PC-9 (cell line): Measurements from ENCODE around the gene MPEG1. TPM values are rescaled to one million over a fixed set of nuclear protein-coding genes. Genes with fewer than 3 reads are reported as not detected.
A peak's percentile ranks its signal among the peaks of the same experiment; 100 is the strongest.

ENCODE experiments used
- BruUV-seq: library from RNA; stranded (reverse); fragments of 400-500 nt; replicated peaks from 2 replicates; lab custom pipeline; 2021; lab: Mats Ljungman, UMichigan
- CTCF ChIA-PET: fragments of 300-600 bp; sonication (Branson Sonifier 250); formaldehyde crosslinking; loops from one replicate; lab custom pipeline; 2022; ENCODE audit warnings: antibody characterized with exemption; lab: Charles Lee
- POLR2A ChIA-PET: fragments of 300-600 bp; sonication (Branson Sonifier 250); formaldehyde crosslinking; loops from one replicate; lab custom pipeline; 2022; ENCODE audit warnings: antibody characterized with exemption; ENCODE audit not compliant: unreplicated experiment; lab: Charles Lee
- DNase-seq, 2 experiments: peaks; one replicate each; pipeline versions ENCODE4 v3.0.0 to v3.0.0-alpha.2; 2015 to 2022; ENCODE audit warnings: mixed read lengths in 1 of 2
- H2AFZ ChIP-seq: fragments of 200-600 bp; sonication (generic); 2 replicates; pipeline ENCODE4 v1.8.1; 2017; ENCODE audit warnings: antibody characterized with exemption
- H3F3A ChIP-seq: fragments of 200-600 bp; sonication (generic); 2 replicates; pipeline ENCODE4 v1.8.1; 2017; ENCODE audit warnings: antibody characterized with exemption, mild to moderate bottlenecking, low read depth; ENCODE audit not compliant: insufficient read depth
- H3K27ac ChIP-seq: fragments of 200-600 bp; sonication (generic); 2 replicates; pipeline ENCODE4 v1.6.1; 2016; ENCODE audit warnings: mixed run types
- H3K27me3 ChIP-seq: fragments of 200-600 bp; sonication (generic); 2 replicates; pipeline ENCODE4 v1.6.1; 2016; ENCODE audit warnings: low read depth, mixed run types; ENCODE audit not compliant: insufficient read depth
- H3K36me3 ChIP-seq: fragments of 200-600 bp; sonication (generic); 2 replicates; pipeline ENCODE4 v1.6.1; 2016; ENCODE audit warnings: low read depth, mixed run types
- H3K4me1 ChIP-seq: fragments of 200-600 bp; sonication (generic); replicated peaks from 2 replicates; pipeline ENCODE4 v1.6.1; 2016; ENCODE audit warnings: mixed run types; ENCODE audit not compliant: insufficient read depth
- H3K4me2 ChIP-seq: fragments of 200-600 bp; sonication (generic); 2 replicates; pipeline ENCODE4 v1.6.1; 2017; ENCODE audit warnings: mixed run types
- H3K4me3 ChIP-seq: fragments of 200-600 bp; sonication (generic); 2 replicates; pipeline ENCODE4 v1.6.1; 2016; ENCODE audit warnings: mixed run types
- H3K79me2 ChIP-seq: fragments of 200-600 bp; sonication (generic); 2 replicates; pipeline ENCODE4 v1.6.1; 2017; ENCODE audit warnings: low read depth, mixed run types
- H3K9me2 ChIP-seq: fragments of 200-600 bp; sonication (generic); 2 replicates; pipeline ENCODE4 v1.8.1; 2017; ENCODE audit warnings: mild to moderate bottlenecking; ENCODE audit not compliant: insufficient read depth
- H3K9me3 ChIP-seq: fragments of 200-600 bp; sonication (generic); 2 replicates; pipeline ENCODE4 v1.8.1; 2016; ENCODE audit warnings: low read depth; ENCODE audit not compliant: insufficient read depth
- H4K20me1 ChIP-seq: fragments of 200-600 bp; sonication (generic); 2 replicates; pipeline ENCODE4 v1.8.1; 2017; ENCODE audit not compliant: insufficient read depth
- EZH2 ChIP-seq: fragments of 200-600 bp; sonication (generic); IDR thresholded peaks from 2 replicates; pipeline ENCODE4 v1.8.0; 2017; ENCODE audit warnings: antibody characterized with exemption, low read depth
- intact Hi-C: fragments of 100-400 bp; cut with micrococcal nuclease; formaldehyde crosslinking; loops from one replicate; pipeline ENCODE4 v1.10.0; 2022; ENCODE audit not compliant: unreplicated experiment
- total RNA-seq: library from RNA; stranded (reverse); gene quantifications from 2 replicates; pipeline ENCODE4 v1.2.3, GENCODE V29; 2021
- TF ChIP-seq, protein P1 (sequence below): fragments of 200-600 bp; sonication (generic); conservative IDR thresholded peaks from 2 replicates; pipeline ENCODE4 v1.6.1; 2017; ENCODE audit warnings: mixed run types, antibody characterized with exemption, mild to moderate bottlenecking, moderate library complexity

The MPEG1 gene
- total RNA-seq, 1 experiment from 2014 or later, result not detected

DNA sequence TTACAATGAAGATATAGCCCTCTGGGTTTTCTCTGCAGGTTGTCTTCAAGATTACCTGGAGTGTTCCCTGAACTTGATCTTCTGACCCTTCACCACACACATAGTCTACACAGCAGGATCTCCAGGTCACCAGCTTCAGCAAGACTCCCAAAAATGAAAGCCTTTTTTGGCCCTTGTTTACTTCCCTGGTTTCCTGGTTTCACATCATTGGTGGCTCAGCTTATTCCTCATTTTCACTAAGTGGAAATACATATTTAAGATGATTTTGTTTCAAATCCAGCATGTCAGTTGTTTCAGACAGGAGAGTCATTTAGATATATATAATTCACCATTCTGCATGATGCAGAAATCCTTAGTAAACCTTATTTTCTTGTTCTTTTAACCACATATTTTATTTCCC is 41.6 kb upstream of the MPEG1 start:
- H3K27me3 ChIP-seq, result no peaks in the 10 kb centered on the region
- BruUV-seq, result no TSS peak
- DNase-seq, result peak in 1 of 2 experiments; percentile 10
- no peak overlapping the region for H3K4me2 ChIP-seq
- H3K4me1 ChIP-seq, result peaks cover 17% of the 10 kb centered on the region
- no peaks in the 10 kb centered on the region for H4K20me1 ChIP-seq
- H3K4me3 ChIP-seq, result no peak overlapping the region
- H3K79me2 ChIP-seq, result no peaks in the 10 kb centered on the region
- peaks cover 3% of the 10 kb centered on the region; the same call in 1 of the 2 replicates for H3F3A ChIP-seq
- H2AFZ ChIP-seq, result no peak overlapping the region
- no peak overlapping the region for H3K27ac ChIP-seq
- CTCF ChIA-PET, result no interaction called here
- H3K36me3 ChIP-seq, result no peaks in the 10 kb centered on the region
- H3K9me3 ChIP-seq, result no peaks in the 10 kb centered on the region
- intact Hi-C loops, result no loop called here
- no peaks in the 10 kb centered on the region for H3K9me2 ChIP-seq
- no peak for TF ChIP-seq EZH2
- TF ChIP-seq, protein P1, sequence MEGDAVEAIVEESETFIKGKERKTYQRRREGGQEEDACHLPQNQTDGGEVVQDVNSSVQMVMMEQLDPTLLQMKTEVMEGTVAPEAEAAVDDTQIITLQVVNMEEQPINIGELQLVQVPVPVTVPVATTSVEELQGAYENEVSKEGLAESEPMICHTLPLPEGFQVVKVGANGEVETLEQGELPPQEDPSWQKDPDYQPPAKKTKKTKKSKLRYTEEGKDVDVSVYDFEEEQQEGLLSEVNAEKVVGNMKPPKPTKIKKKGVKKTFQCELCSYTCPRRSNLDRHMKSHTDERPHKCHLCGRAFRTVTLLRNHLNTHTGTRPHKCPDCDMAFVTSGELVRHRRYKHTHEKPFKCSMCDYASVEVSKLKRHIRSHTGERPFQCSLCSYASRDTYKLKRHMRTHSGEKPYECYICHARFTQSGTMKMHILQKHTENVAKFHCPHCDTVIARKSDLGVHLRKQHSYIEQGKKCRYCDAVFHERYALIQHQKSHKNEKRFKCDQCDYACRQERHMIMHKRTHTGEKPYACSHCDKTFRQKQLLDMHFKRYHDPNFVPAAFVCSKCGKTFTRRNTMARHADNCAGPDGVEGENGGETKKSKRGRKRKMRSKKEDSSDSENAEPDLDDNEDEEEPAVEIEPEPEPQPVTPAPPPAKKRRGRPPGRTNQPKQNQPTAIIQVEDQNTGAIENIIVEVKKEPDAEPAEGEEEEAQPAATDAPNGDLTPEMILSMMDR, result no peak
- POLR2A ChIA-PET, result interaction anchor here (0.6 kb wide), 1 partner anchor 82 kb away, joined by 6 read pairs; the partner anchor contains the start of gene DTX4

DNA sequence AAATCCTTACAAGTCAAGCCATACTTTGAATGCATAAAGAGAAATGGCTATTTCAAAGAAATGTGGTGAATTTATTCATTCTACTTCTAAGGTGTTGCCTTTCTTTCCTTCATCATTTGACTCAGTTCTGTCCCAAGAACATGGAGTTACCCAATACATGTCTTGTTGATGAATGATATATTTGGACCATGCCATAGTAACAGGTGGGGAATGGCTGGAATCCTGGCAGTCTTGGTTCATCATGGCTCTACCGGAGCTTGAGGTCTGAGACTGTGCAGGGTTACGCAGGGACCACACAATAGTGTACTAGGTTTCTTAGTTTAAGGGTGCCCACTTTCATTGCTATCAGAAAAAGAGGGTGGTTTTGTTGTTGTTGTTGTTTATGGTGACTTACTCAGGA is 40.3 kb upstream of the MPEG1 start:
- no TSS peak for BruUV-seq
- ChIA-PET POLR2A (no interaction called here), CTCF (no interaction called here)
- Histone ChIP-seq H3K27ac (no peak overlapping the region), H3K4me3 (no peak overlapping the region), H3F3A (peaks cover 8% of the 10 kb centered on the region; the same call in 1 of the 2 replicates), H2AFZ (no peak overlapping the region), H3K4me1 (peaks cover 25% of the 10 kb centered on the region), H3K27me3 (no peaks in the 10 kb centered on the region), H3K36me3 (no peaks in the 10 kb centered on the region), H3K4me2 (no peak overlapping the region), H4K20me1 (no peaks in the 10 kb centered on the region), H3K9me2 (no peaks in the 10 kb centered on the region), H3K79me2 (no peaks in the 10 kb centered on the region), H3K9me3 (no peaks in the 10 kb centered on the region)
- TF ChIP-seq, protein P1, result no peak
- no peak for TF ChIP-seq EZH2
- intact Hi-C loops, result no loop called here
- DNase-seq, result peak in 1 of 2 experiments; percentile 27

DNA sequence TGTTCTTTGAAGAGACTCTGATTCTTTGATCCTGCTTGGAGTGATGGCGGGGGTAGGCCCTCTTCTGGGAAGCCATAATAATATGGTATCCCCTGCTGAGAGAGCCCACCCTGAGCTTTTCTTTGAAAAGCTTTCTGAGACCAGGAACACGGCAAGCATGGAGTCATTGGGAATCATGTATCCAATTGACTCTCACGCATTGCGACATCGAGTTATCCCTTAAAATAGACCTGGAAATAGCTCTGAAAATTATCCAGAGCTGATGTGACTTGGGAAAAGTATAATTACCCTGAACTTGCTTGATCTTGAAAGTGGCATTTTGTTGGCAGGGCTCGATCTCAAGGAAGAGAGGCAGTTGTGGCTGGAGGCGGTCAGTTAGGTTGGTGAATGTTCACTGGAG is 36.8 kb upstream of the MPEG1 start:
- H3K4me2 ChIP-seq, result no peak overlapping the region
- DNase-seq, result no peak
- H3K27me3 ChIP-seq, result no peaks in the 10 kb centered on the region
- H3K4me1 ChIP-seq, result peaks cover 22% of the 10 kb centered on the region
- BruUV-seq, result no TSS peak
- no peaks in the 10 kb centered on the region for H3K79me2 ChIP-seq
- peaks cover 17% of the 10 kb centered on the region; the same call in 1 of the 2 replicates for H3F3A ChIP-seq
- no peaks in the 10 kb centered on the region for H3K9me3 ChIP-seq
- ChIA-PET CTCF (no interaction called here), POLR2A (no interaction called here)
- TF ChIP-seq, protein P1, result no peak
- no peak for TF ChIP-seq EZH2
- H4K20me1 ChIP-seq, result no peaks in the 10 kb centered on the region
- H3K36me3 ChIP-seq, result no peaks in the 10 kb centered on the region
- intact Hi-C loops, result no loop called here
- no peak overlapping the region for H2AFZ ChIP-seq
- H3K9me2 ChIP-seq, result no peaks in the 10 kb centered on the region
- no peak overlapping the region for H3K4me3 ChIP-seq
- H3K27ac ChIP-seq, result no peak overlapping the region
